NCI-H1694 treated with DMSO at 0.1 percent for 48 hours (cell line): ENCODE data around the gene TMIGD2.
"Not testable (repeated sequence)": the region's sequence is repeated elsewhere in the genome, so short reads cannot be mapped to it uniquely, and the experiment has no call there.

Source experiments
- DNase-seq: peaks from one replicate; lab custom pipeline; 2025; lab: John Stamatoyannopoulos, UW

The TMIGD2 gene

GRCh38 chr19:4266253-4267000 lies 35.8 kb downstream of the TMIGD2 start:
- DNase-seq = no peak

GRCh38 chr19:4264812-4265211 lies 37.4 kb downstream of the TMIGD2 start:
- DNase-seq = no peak

- no peak for DNase-seq
Measured at GRCh38 chr19:4260613-4261191, 41.5 kb downstream of the TMIGD2 start.

GRCh38 chr19:4258181-4258580 lies 44.0 kb downstream of the TMIGD2 start:
- DNase-seq = no peak

- DNase-seq = no peak
Measured at GRCh38 chr19:4257025-4257424, 45.2 kb downstream of the TMIGD2 start.

- DNase-seq = no peak
Measured at GRCh38 chr19:4256563-4256962, 45.6 kb downstream of the TMIGD2 start.

GRCh38 chr19:4246767-4247593 lies 55.2 kb downstream of the TMIGD2 start, which contains the start of gene YJU2:
Gene YJU2, plus strand, starts transcription at chr19:4247080. Its CDS starts 67 bp downstream, at chr19:4247147.
- peak; percentile 97 for DNase-seq

GRCh38 chr19:4245938-4246337 lies 56.3 kb downstream of the TMIGD2 start:
- not testable (repeated sequence) for DNase-seq
